ENCODE data around the gene SYK.

GRCh38 chr9:90853945-90854344 lies 52.3 kb downstream of the SYK start:
- TF ChIP-seq CTCF (IDR thresholded peaks at IDR 0.05) (no peak), POLR2AphosphoS5 (IDR thresholded peaks at IDR 0.05; ENCODE audit: low read depth, low read length) (no peak), JUND (IDR thresholded peaks at IDR 0.05) (no peak), YY1 (IDR thresholded peaks at IDR 0.05; ENCODE audit: low read depth) (no peak), RFX5 (IDR thresholded peaks at IDR 0.05; ENCODE audit: low read length) (no peak), REST (IDR thresholded peaks at IDR 0.05; ENCODE audit: low read depth, low read length) (no peak), EZH2phosphoT487 (IDR thresholded peaks at IDR 0.05; ENCODE audit: borderline replicate concordance, low read depth) (no peak), TEAD4 (IDR thresholded peaks at IDR 0.05; ENCODE audit: borderline replicate concordance, insufficient read depth) (no peak), TAF1 (IDR thresholded peaks at IDR 0.05; ENCODE audit: borderline replicate concordance, low read depth, low read length) (no peak), SIN3A (IDR thresholded peaks at IDR 0.05; ENCODE audit: borderline replicate concordance, low read depth, low read length) (no peak), MEF2A (IDR thresholded peaks at IDR 0.05; ENCODE audit: borderline replicate concordance, low read depth) (no peak), ZBTB33 (IDR thresholded peaks at IDR 0.05; ENCODE audit: borderline replicate concordance, low read depth) (no peak)
